ENCODE results near the gene MYH13. TPM values are rescaled to one million over a fixed set of nuclear protein-coding genes. Genes with fewer than 3 reads are reported as not detected.
A peak's percentile ranks its signal among the peaks of the same experiment; 100 is the strongest.

Gene MYH13
- total RNA-seq, 1 experiment from 2014 or later, result not detected

- no peak for DNase-seq (ENCODE audit: low spot score)
These were observed 28.0 kb downstream of the MYH13 start for GRCh38 chr17:10344816-10345215.

DNA sequence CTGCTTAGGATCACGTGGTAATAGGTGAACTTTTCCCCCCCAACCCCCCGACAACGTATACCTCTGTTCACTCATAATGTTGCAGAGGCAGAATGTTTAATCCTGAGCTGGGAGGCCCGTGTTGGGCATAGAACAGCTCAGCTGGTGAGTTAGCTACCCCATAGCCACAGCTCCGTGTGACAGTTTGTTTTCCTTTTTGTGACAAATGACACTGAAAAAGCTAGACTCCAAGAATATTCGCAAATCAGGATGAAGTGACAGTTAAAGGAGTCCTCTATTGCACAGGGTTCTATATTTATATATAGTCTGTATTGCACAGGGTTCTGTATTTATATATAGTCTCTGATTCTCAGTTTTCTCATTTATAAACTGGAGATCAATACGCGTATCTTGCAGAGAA, 33.8 kb downstream of the MYH13 start:
- DNase-seq (ENCODE audit: low spot score), result no peak

DNA sequence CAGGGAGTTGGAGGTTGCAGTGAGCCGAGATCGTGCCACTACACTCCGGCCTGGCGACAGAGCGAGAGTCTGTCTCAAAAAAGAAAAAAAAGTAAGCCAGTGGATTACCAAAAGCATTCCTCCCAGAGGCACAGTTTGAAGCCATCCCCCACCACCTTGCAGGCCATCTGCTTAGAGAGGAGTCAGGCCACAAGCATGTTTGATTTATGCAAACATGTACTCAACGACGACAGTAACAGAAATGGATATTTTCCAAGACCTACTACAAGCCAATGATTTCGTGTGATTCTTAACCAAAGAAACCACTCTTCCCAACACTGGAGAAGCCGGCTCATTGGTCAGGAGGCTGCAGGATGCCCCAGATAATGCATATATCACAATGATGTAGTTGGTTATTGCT, 34.8 kb downstream of the MYH13 start:
- no peak for DNase-seq (ENCODE audit: low spot score)

GRCh38 chr17:10337136-10337535, 35.7 kb downstream of the MYH13 start:
- no peak for DNase-seq (ENCODE audit: low spot score)

GRCh38 chr17:10336393-10336792, 36.4 kb downstream of the MYH13 start:
- no peak for DNase-seq (ENCODE audit: low spot score)

- DNase-seq (ENCODE audit: low spot score), result no peak
These were observed 40.3 kb downstream of the MYH13 start for GRCh38 chr17:10332515-10332914.

DNA sequence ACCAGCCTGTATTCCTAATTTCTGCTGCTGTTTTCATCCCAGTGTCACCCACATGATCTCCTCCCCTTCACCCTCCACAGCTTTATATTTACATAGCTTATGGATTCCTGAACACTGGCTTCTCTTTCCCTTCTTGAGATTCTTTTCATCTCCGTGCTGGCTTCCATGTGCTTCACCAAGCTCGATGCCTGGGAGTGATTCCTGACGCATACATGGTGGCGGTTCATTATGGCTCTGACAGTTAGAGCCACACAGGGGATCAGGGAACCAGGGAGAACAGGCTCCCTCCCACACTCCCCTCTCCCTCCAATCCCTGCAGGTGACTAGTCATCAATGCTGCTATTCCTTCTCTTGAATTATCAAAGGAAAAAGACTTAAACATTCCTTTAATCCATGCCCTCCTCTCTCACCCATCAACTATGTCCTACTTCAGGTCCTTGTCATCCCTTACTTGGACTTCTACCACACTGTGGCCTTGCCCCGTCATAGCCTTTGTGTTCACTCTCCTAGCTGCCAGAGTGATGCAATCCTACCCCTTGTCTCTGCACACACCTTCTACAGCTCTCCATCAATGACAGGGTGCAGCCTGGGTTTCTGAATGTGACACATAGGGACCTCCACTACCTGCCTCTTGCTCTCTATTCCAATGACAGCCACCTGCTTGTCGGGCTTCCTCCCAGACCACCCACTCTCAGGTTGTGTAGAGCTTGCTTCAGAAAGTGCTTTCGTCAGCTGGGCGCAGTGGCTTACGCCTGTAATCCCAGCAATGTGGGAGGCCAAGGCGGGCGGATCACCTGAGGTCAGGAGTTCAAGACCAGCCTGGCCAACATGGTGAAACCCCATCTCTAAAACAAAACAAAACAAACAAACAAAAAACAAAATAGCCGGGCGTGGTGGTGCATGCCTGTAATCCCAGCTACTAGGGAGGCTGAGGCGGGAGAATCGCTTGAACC, 43.6 kb downstream of the MYH13 start:
- no peak for DNase-seq (ENCODE audit: low spot score)

- DNase-seq (ENCODE audit: low spot score), result no peak
These were observed 44.6 kb downstream of the MYH13 start for GRCh38 chr17:10328206-10328605.

GRCh38 chr17:10327640-10328039, 45.2 kb downstream of the MYH13 start:
- DNase-seq (ENCODE audit: low spot score), result peak; percentile 86

DNA sequence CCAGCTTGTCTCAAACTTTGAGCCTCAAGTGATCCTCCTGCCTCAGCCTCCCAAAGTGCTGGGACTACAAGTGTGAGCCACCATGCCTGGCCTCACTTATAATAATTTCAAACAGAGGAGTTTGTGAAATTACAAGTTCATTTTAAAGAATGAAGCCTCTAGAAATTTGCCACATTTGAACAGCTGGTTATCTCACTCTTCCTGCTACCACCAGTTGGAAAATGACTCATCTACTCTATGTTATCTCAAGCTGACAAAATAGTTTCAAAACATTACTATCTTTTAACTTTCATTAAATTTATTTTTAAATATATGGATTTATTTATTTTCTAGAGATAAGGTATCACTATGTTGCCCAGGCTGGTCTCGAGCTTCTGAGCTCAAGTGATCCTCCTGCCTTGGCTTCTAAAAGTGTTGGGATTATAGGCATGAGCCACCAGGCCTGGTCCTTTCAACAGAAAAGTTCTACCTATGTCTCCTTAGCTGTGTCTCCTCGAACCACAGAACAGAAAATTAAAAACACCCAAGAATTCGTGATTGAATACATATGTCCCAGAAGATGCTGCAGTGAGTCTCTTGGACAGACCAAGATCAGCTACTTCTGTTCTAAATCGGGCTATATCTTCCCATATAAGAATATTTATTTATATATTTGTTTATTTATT, 47.6 kb downstream of the MYH13 start:
- DNase-seq (ENCODE audit: low spot score), result no peak

DNA sequence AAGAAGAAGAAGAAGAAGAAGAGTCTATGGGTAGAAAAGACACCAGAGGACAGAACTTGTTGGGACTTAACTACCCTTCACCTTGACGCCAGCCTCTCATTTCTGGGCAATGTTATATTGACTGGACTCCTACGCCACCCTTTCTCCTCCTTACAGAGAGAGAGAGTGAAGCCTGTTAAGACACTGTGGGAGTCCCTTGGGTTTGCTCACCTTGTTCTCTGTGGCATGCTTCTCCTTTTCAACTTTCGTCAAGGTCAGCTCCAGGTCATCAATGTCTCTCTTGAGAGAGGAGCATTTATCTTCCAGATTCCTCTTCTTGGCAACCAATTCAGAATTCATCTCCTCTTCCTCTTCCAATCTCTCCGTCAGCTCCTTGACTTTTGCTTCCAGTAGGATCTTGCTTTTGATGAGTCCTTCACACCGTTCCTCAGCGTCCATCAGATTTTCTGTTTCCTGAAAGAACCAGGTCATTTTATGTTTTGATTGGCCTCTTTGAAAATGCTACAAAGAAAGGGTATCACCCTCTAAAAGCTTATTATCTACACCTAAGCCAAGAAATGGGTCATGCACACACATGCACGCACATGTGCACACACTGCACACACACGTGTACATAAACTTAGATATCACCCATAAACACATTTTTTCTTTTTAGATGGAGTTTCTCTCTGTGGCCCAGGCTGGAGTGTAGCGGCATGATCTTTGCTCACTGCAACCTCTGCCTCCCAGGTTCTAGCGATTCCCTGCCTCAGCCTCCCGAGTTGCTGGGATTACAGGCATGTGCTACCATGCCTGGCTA, 48.8 kb downstream of the MYH13 start:
- DNase-seq (ENCODE audit: low spot score), result no peak

GRCh38 chr17:10318535-10318934, 54.3 kb downstream of the MYH13 start:
- DNase-seq (ENCODE audit: low spot score), result no peak

- DNase-seq (ENCODE audit: low spot score), result no peak
These were observed 55.3 kb downstream of the MYH13 start for GRCh38 chr17:10317543-10317834.

GRCh38 chr17:10316801-10317542, 55.8 kb downstream of the MYH13 start:
- peak; percentile 2 for DNase-seq (ENCODE audit: low spot score)

- DNase-seq (ENCODE audit: low spot score), result no peak
These were observed 58.5 kb downstream of the MYH13 start for GRCh38 chr17:10314329-10314728.

GRCh38 chr17:10313037-10313672, 59.7 kb downstream of the MYH13 start:
- DNase-seq (ENCODE audit: low spot score), result no peak

GRCh38 chr17:10311131-10311530, 61.7 kb downstream of the MYH13 start:
- DNase-seq (ENCODE audit: low spot score), result no peak

DNA sequence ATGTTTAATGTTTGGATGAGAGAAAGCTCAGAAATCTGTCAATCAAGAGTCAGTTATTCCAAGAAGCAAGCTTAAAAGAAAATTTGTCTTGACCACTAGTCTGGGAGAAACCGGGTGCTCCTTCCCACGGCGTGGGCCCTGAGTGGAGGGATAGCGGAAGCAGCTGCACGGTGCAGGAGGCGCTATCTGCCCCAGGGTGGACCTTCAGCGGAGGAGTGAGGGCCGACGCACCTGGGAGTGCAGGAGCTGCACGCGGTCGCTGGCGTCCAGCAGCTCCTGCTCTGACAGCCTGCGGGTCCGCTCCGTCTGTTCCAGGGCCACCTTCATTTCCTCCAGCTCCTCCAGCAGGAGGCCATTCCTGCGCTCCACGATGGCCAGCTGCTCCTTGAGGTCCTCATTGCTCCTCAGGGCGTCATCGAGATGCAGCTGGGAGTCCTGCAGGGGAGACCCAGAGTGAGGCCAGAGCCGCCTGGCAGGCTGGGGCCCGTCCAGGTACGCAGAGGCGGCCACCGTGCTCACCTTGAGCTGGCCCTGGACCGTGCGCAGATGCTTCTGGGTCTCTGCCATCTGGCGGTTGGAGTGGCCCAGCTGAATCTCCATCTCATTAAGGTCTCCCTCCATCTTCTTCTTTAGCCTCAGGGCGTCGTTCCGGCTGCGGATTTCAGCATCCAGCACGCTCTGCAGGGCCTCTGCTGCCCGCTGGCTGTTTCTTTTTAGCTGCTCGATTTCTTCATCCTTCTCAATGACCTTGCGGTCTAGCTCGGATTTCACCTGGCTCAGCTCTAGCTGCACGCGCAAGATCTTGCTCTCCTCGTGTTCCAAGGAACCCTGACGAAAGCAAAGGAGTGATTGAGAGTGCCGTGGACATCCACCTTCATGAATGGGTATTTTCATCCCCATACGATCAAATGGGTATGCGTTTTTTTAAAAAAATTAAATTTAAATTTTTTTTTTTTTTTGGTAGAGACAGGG, 63.5 kb downstream of the MYH13 start:
- DNase-seq (ENCODE audit: low spot score), result no peak

DNA sequence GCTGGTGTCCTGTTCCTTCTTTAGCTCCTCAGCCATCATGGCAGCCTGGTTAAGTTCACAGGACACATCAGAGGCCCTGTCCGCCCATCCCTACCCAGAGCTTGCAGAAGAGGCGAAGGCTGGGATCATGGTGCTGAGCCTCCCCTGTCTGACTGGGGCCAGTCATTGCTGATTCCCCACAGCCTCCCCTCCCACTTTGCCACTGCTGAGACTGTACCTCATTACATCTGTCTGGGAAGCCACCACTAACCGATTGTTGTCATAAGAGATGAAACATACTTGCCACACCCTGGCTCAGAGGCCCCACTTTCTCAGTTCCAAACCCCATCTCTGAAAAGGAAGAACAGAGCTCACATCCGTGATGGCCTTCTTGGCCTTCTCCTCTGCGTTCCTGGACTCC, 66.2 kb downstream of the MYH13 start:
- no peak for DNase-seq (ENCODE audit: low spot score)

DNA sequence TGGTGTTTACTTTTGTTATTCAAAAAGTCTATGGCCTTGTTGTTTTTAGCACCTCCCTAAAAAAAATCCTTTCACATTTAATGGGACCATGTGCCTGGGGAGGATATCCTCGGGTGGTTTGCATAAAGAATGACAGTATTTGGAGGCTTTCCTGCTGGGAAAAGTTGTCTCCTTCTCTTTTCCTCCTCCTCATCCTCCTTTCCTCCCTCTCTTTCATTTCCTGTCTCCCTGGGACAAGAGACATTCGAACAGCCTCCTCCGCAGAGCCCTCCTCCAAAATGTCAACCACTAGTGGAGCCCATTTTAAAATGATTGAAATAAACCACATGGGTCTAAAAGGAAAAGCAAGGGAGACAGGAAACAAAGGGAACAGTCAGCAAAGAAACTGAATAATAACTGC, 67.4 kb downstream of the MYH13 start:
- no peak for DNase-seq (ENCODE audit: low spot score)
